NOMO-1 treated with DMSO at 0.1 percent for 48 hours (cell line): Measurements from ENCODE around the gene SLC6A9.

Experiments used
- DNase-seq: peaks from one replicate; lab custom pipeline; 2025; ENCODE audit not compliant: unreplicated experiment; lab: John Stamatoyannopoulos, UW

SLC6A9 gene

GRCh38 chr1:44029911-44030604 is 1.2 kb downstream of the SLC6A9 start:
- DNase-seq: peak; percentile 89

- no peak for DNase-seq
These were observed 1.9 kb downstream of the SLC6A9 start for GRCh38 chr1:44029260-44029910.

GRCh38 chr1:44027320-44027719 is 3.9 kb downstream of the SLC6A9 start:
- DNase-seq: no peak

- DNase-seq: no peak
These were observed 5.4 kb downstream of the SLC6A9 start for GRCh38 chr1:44025816-44026215.

GRCh38 chr1:44024903-44025525 is 6.2 kb downstream of the SLC6A9 start:
- DNase-seq: no peak

DNA sequence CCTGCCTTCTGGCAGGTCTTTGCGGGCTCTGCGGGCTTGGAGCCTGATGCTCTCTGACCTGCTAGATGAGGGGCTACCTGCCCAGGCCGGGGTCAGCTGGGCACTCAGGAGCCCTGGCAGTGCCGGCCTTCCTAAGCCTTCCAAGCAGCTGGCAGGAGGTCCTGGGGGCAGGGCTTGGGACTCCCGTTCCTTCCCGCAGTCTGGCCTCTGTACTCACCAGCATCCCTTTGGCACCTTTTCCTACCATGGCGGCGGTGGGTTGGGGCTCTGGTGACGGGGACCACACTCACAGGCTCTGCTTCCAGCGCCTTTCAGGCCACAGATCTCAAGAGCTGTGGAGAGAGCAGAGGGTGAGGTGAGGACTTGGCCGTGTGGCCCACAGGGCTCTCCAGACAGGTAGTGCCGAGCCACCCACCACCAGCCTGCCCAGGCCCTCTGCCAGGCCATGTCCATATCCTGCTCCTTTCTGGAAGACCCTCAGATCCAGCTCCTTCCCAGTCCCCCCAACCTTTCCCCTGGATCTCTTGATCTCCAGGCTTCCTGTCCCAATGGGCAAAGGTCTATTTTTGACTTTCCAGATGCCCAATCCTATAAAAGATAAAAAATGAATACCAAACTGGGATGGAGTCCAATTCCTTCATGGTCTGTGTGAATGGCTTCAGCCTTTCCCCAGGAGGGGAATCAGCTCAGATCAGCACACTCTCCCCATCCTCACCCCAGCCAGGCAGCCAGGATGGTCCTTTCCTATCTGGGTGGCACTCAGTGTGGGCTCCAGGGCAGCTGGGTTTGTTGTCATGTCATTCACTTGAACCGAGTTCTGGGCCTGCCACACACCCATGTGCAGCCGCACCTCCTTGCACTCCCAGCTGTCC is 7.0 kb downstream of the SLC6A9 start:
- no peak for DNase-seq

- no peak for DNase-seq
These were observed 9.5 kb downstream of the SLC6A9 start for GRCh38 chr1:44021581-44022321.

DNA sequence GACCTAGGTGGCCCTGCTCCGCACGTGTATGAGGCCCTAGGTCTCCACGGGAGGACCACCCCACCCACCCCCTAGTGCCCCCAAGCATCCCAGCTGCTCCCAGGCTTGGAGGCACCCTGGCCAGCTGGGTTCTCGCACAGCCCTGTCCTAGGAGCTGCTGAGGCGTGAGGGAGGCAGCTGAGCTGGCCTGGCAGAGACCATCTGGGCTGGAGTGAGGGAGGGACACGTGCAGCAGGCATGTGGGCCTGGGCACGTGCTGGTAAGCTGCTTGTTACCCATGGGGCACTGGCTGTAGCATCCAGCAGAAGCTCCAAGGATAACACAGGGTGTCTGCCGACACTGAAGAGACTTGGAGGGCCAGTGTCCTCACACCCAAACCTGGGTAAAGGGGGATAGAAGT is 10.1 kb downstream of the SLC6A9 start:
- DNase-seq: no peak

GRCh38 chr1:44020464-44020863 is 10.8 kb downstream of the SLC6A9 start:
- DNase-seq: no peak

- no peak for DNase-seq
These were observed 11.8 kb downstream of the SLC6A9 start for GRCh38 chr1:44019466-44019948.

DNA sequence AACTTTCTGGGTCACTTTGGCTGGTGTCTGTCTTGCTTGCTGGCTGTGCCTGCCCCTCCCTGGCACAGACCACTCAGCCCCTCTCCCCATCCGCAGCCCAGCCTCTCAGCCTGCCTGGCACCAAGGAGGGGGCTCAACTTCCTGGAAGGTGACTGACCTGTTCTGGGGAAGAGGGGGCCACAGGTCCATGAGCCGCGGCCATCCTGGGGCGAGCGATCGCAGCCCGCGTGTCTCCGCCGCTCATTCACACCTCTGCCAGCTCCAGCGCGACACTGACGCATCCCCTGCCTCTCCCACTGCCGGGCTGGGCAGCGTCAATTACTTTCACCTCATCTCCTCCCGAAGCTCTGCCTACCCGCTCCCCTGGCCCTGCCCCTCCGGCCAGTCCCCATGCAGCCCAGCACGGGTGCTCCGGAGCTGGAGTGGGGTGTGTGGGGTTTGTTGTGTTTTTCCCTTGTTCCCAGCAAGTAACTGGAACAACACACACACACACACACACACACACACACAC is 14.3 kb downstream of the SLC6A9 start:
- DNase-seq: no peak

- DNase-seq: no peak
These were observed 15.0 kb downstream of the SLC6A9 start for GRCh38 chr1:44016041-44016889.

DNA sequence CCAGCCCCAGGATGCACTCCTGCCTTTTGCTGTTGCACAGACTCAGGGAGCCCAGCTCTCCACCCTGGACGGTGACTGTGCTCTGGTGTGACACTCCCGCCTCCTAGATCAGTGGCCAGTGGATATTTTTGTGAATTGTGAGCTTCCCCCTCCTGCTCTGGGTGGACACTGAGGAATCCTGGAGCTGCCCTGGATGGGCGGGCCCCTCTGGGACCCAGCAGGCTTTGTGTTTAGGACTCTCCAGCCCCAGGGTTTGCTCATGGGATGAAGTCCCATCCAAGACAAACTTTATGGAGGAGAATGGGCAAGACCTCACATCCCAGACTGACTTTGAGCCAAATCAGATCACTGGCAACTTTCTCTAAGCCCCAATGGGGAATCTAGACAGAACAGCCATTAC is 16.1 kb downstream of the SLC6A9 start:
- no peak for DNase-seq

DNA sequence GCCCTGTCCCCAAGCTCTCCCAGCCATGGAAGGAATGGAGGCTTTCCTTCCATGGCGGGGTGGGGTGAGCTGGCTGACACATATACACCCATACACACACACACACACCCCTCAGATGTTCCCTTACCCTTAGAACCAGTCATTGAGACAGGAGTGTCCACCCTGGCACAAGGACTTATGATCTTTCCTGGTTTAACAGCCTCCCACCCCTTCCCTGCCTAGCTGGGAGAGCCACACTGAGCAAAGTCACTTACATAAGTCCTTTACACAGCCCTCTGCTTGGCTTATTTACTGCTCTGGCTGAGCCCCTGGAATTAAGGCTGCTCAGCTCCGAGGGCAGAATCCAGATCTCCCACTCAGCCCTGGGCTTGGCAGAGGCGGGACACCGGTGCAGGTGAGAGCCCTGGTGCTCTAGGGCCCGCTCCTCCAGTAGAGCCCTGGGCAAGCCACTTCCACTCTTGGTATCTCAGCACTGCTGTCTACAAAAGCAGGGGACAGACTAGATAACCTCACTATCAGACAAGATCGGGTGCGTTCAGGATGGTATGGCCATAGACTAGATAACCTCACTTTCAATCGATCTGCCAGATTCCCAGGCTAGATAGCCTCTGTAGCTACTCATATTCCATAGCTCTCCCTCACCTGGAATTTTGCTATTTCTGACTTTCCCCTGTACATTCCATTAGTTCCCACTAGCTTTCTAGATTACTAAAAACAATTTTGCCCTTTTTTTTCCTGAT is 16.7 kb downstream of the SLC6A9 start:
- DNase-seq: no peak

DNA sequence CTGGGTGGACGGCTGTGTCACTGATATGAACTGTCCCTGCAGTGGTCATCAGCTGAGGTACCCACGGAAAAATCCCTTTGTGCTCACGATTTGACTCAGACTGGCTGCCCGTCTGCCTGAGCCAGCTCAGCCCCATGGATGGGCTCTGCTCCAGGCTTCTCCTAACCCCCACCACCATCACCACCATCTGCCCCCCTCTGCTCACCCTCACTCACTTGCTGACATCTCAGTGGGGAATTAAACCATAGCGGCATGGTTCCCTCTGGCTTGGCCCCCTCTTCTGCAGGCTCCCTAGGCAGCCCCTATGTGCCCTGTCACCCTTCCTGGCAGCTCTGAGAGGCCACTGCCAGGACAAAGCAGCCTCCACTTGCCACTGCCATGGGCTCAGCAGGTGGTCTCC is 17.3 kb downstream of the SLC6A9 start:
- DNase-seq: no peak

GRCh38 chr1:44012941-44013609 is 18.2 kb downstream of the SLC6A9 start:
- DNase-seq: no peak

- DNase-seq: no peak
These were observed 18.9 kb downstream of the SLC6A9 start for GRCh38 chr1:44012404-44012803.

DNA sequence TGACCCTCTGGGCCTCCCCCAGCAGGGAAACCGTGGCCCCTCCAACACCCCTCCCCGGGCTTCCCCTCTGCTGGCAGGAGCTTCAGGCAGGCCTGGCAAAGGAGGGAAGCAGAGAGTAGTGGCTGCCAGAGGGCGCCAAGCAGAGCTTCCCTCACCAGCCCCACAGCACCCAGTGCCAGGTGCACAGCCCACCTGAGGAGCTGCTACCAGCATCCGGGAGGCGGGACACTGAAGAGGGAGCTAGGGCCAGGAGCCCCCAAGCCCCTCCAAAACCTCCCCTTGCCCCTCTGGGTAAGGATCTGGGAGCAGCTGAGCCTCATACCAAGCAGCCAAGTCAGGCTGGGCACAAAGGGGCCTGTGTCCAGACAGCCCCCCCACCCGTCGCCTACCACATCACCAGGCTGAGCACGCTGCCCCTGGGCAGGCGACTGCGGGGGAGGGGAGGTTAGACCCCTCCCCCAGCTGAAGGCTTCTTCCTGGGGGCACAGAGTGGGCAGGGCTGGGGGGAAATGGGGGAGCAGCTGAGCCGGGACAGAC is 20.3 kb downstream of the SLC6A9 start:
- no peak for DNase-seq
